Astrocyte (in vitro differentiated cells and primary cell): ENCODE measurements around the gene PNPLA7.

Experiments used
- CTCF ChIP-seq: IDR thresholded peaks from 2 replicates; pipeline ENCODE4 v1.5.1; 2011; ENCODE audit warnings: low read depth, mild to moderate bottlenecking, inconsistent platforms, low read length, moderate library complexity; ENCODE audit not compliant: insufficient read depth
- EZH2 ChIP-seq: IDR thresholded peaks from 2 replicates; pipeline ENCODE4 v1.6.1; 2012; ENCODE audit warnings: mild to moderate bottlenecking, low read length, inconsistent platforms; ENCODE audit not compliant: insufficient read depth

- TF ChIP-seq CTCF, result no peak
- no peak for TF ChIP-seq EZH2
Observed at GRCh38 chr9:137564134-137564533, 13.9 kb upstream of the PNPLA7 start.
